Mesendoderm (in vitro differentiated cells): Measurements from ENCODE around the gene ARHGEF19.

Experiments
- DNase-seq: peaks from one replicate; pipeline ENCODE4 v3.0.0; 2013
- H2AK5ac ChIP-seq: 2 replicates; pipeline ENCODE4 v1.6.1; 2013; ENCODE audit warnings: low read length, inconsistent platforms
- H2BK120ac ChIP-seq: 2 replicates; pipeline ENCODE4 v1.6.1; 2013; ENCODE audit warnings: low read depth, mild to moderate bottlenecking, low read length, moderate library complexity, mixed read lengths
- H2BK15ac ChIP-seq: replicated peaks from 2 replicates; pipeline ENCODE4 v1.6.1; 2013; ENCODE audit warnings: low read depth, mild to moderate bottlenecking, moderate library complexity
- H2BK5ac ChIP-seq: 2 replicates; pipeline ENCODE4 v1.6.1; 2013; ENCODE audit warnings: low read length, inconsistent platforms
- H3K18ac ChIP-seq: 2 replicates; pipeline ENCODE4 v1.6.1; 2013; ENCODE audit warnings: mild to moderate bottlenecking, low read length, mixed read lengths
- H3K23ac ChIP-seq: one replicate; pipeline ENCODE4 v1.6.1; 2013; ENCODE audit warnings: low read length
- H3K27ac ChIP-seq: 2 replicates; pipeline ENCODE4 v1.5.1; 2013; ENCODE audit warnings: low read depth, mild to moderate bottlenecking, inconsistent platforms, low read length, moderate library complexity
- H3K27me3 ChIP-seq: 2 replicates; pipeline ENCODE4 v1.6.1; 2013; ENCODE audit warnings: low read length, control low read depth, mild to moderate bottlenecking, inconsistent platforms; ENCODE audit not compliant: insufficient read depth, poor library complexity
- H3K36me3 ChIP-seq: 2 replicates; pipeline ENCODE4 v1.6.1; 2013; ENCODE audit warnings: low read length, inconsistent platforms; ENCODE audit not compliant: control insufficient read depth, insufficient read depth
- H3K4ac ChIP-seq: one replicate; pipeline ENCODE4 v1.6.1; 2013; ENCODE audit warnings: low read depth, mild to moderate bottlenecking, low read length, moderate library complexity
- H3K4me1 ChIP-seq: 2 replicates; pipeline ENCODE4 v1.6.1; 2013; ENCODE audit warnings: low read depth, low read length, inconsistent platforms; ENCODE audit not compliant: control insufficient read depth
- H3K4me2 ChIP-seq: 2 replicates; pipeline ENCODE4 v1.6.1; 2013; ENCODE audit warnings: low read length
- H3K4me3 ChIP-seq: 2 replicates; pipeline ENCODE4 v1.5.1; 2013; ENCODE audit warnings: mild to moderate bottlenecking, low read length
- H3K56ac ChIP-seq: one replicate; pipeline ENCODE4 v1.6.1; 2013; ENCODE audit warnings: low read length
- H3K79me1 ChIP-seq: 2 replicates; pipeline ENCODE4 v1.6.1; 2013; ENCODE audit warnings: low read length, inconsistent platforms
- H3K79me2 ChIP-seq: 2 replicates; pipeline ENCODE4 v1.6.1; 2013; ENCODE audit warnings: mild to moderate bottlenecking, low read length; ENCODE audit not compliant: control insufficient read depth, insufficient read depth
- H3K9ac ChIP-seq: 2 replicates; pipeline ENCODE4 v1.6.1; 2013; ENCODE audit warnings: low read length, inconsistent platforms
- H4K5ac ChIP-seq: one replicate; pipeline ENCODE4 v1.6.1; 2013; ENCODE audit warnings: low read length
- H4K8ac ChIP-seq: one replicate; pipeline ENCODE4 v1.6.1; 2013; ENCODE audit warnings: low read depth, mild to moderate bottlenecking, control low read depth, low read length, moderate library complexity
- WGBS: extraction: QIAGEN DNeasy Blood & Tissue Kit; methylation state at CpG from one replicate; pipeline ENCODE4 v1.1.7; 2013; ENCODE audit warnings: low lambda C conversion rate, missing lambda C conversion rate; ENCODE audit not compliant: insufficient coverage; ENCODE audit errors: extremely low coverage; 5-methylcytosine and 5-hydroxymethylcytosine counted together

The ARHGEF19 gene

DNA sequence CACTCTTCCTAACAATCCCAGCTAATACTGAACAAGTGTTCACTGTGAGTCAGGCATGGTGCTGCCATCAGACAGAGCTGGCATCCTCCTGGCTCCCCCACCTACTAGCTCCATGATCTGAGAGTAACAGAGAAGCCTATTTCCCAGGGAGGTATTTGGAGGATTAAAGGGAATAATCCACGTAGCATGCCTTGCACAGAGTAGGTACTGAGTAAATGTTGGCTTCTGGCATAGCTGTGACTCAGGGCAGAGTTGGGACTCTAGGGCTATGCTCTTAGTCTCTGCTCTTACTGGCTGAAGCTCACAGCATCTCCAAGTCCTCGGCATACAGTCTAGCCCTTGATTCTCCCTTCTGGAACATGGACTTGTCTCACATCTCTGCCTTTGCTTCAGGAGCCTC, 8.2 kb downstream of the ARHGEF19 start:
- no peak overlapping the region for H2BK120ac ChIP-seq
- no peaks in the 10 kb centered on the region for H3K27me3 ChIP-seq
- peaks cover 2% of the 10 kb centered on the region for H3K79me1 ChIP-seq
- H3K23ac ChIP-seq: no peak overlapping the region
- no peak for DNase-seq
- no peak overlapping the region for H2BK15ac ChIP-seq
- no peak overlapping the region for H4K8ac ChIP-seq
- no peak overlapping the region for H3K9ac ChIP-seq
- no peak overlapping the region for H3K18ac ChIP-seq
- no peak overlapping the region for H3K27ac ChIP-seq
- H2AK5ac ChIP-seq: no peak overlapping the region
- H3K79me2 ChIP-seq: peaks cover under 1% of the 10 kb centered on the region
- H3K56ac ChIP-seq: no peak overlapping the region
- H2BK5ac ChIP-seq: no peak overlapping the region
- peaks cover 10% of the 10 kb centered on the region for H3K36me3 ChIP-seq
- WGBS: no CpG with 5 or more reads among the region's 2 CpGs
- no peak overlapping the region for H4K5ac ChIP-seq
- H3K4me2 ChIP-seq: no peak overlapping the region
- H3K4me3 ChIP-seq: no peak overlapping the region
- H3K4me1 ChIP-seq: no peaks in the 10 kb centered on the region
- H3K4ac ChIP-seq: no peak overlapping the region

DNA sequence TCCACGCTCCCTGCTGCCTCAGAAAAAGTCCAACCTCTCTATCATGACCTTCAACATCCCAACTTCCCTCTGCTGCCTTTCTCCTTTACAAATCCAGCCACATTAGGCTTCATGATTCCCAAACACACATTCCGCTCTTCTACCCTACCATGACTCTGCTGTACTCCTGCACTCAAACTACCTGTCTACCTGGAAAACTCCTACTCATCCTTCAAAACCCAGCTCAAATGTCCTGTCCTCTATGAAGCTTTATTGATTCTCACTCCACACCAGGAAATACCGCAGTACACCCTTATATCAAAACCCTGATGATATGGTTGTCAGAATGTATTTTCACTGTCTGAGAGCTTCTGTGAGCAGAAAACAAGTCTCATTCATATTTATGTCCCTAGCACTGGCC, 8.9 kb downstream of the ARHGEF19 start:
- H2AK5ac ChIP-seq: no peak overlapping the region
- peaks cover 2% of the 10 kb centered on the region for H3K79me1 ChIP-seq
- peaks cover 12% of the 10 kb centered on the region for H3K36me3 ChIP-seq
- no peak overlapping the region for H3K18ac ChIP-seq
- no peak overlapping the region for H3K4me2 ChIP-seq
- H3K56ac ChIP-seq: no peak overlapping the region
- no peak overlapping the region for H3K9ac ChIP-seq
- no peak overlapping the region for H3K4ac ChIP-seq
- H3K79me2 ChIP-seq: no peaks in the 10 kb centered on the region
- no peak overlapping the region for H4K5ac ChIP-seq
- H3K27me3 ChIP-seq: no peaks in the 10 kb centered on the region
- no peaks in the 10 kb centered on the region for H3K4me1 ChIP-seq
- no peak overlapping the region for H3K23ac ChIP-seq
- no peak overlapping the region for H2BK15ac ChIP-seq
- no peak for DNase-seq
- no peak overlapping the region for H3K4me3 ChIP-seq
- H4K8ac ChIP-seq: no peak overlapping the region
- H2BK5ac ChIP-seq: no peak overlapping the region
- H3K27ac ChIP-seq: no peak overlapping the region
- no CpG with 5 or more reads among the region's 3 CpGs for WGBS
- H2BK120ac ChIP-seq: no peak overlapping the region

DNA sequence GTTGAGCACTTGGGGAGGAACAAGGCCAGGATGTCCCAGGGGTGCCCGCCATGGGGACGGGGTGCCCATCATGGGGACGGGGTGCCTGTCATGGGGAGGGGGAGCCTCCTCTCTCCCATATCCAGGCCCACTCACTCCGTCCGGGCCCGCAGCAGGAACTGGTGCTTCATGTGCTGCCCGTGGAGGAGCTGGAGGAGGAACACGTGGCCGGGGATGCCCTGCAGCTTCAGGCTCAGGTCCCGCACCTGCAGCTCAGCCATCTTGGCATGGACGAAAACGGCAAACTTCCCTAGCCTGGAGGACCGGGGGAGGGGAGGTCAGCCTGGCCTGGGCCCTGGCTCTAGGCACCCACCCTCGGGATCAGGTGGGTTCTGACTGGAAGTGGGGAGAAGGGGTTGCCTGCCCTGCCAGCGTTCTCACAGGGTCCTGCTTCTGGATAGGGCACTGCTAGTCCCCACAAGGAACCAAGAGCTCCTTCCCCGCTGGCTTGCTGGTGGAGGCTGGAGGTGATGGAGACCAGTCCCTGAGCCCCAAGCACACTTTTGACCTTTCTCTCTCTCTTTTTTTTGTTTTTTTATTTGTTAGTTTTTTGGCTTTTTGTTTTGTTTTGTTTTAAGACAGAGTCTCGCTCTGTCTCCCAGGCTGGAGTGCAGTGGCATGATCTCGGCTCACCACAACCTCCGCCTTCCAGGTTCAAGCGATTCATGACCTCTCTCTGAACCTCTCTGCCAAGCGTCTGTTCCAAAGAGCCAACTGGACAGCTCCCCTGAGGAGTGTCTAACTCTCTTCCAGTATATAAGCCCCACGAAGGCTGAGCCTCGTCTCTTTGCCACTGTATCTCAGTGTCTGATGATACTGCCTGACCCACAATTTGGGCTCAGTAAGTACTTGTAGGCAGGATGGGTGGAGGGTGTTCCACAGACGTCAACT, 9.9 kb downstream of the ARHGEF19 start:
- H4K8ac ChIP-seq: no peak overlapping the region
- no CpG with 5 or more reads among the region's 24 CpGs for WGBS

DNA sequence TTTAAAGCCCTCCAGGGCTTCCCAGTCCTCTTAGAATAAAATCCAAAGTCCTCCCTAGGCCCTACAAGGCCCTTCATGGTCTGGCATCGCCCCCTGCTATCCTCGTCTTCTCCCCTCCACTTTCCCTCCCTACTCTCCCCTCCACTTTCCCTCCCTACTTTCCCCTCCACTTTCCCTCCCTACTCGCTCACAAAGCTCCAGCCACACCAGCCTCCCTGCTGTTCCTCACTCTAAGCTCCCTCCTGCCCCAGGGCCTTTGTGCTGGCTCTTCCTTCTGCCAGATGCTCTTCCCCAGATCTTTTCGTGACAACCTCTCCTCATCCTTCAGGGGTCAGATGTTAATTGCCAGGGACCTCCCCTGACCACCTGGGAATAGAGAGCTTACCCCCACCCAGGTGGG, 12.8 kb downstream of the ARHGEF19 start:
- H4K8ac ChIP-seq: no peak overlapping the region
- no peak overlapping the region for H3K27ac ChIP-seq
- H3K9ac ChIP-seq: no peak overlapping the region
- H2BK5ac ChIP-seq: no peak overlapping the region
- H2AK5ac ChIP-seq: no peak overlapping the region
- H3K4me2 ChIP-seq: no peak overlapping the region
- H2BK15ac ChIP-seq: no peak overlapping the region
- no peak overlapping the region for H3K18ac ChIP-seq
- no peak overlapping the region for H3K4me3 ChIP-seq
- no CpG with 5 or more reads among the region's 4 CpGs for WGBS
- no peak for DNase-seq
- no peak overlapping the region for H3K23ac ChIP-seq
- no peaks in the 10 kb centered on the region for H3K4me1 ChIP-seq
- no peak overlapping the region for H2BK120ac ChIP-seq
- H3K79me1 ChIP-seq: no peaks in the 10 kb centered on the region
- H3K79me2 ChIP-seq: no peaks in the 10 kb centered on the region
- peaks cover 12% of the 10 kb centered on the region for H3K36me3 ChIP-seq
- no peak overlapping the region for H4K5ac ChIP-seq
- no peak overlapping the region for H3K56ac ChIP-seq
- no peak overlapping the region for H3K4ac ChIP-seq
- no peaks in the 10 kb centered on the region for H3K27me3 ChIP-seq

More for the DNA sequence above, 9.9 kb downstream of the ARHGEF19 start:
- H2BK120ac ChIP-seq: no peak overlapping the region
- H3K27ac ChIP-seq: no peak overlapping the region
- no peak overlapping the region for H2AK5ac ChIP-seq
- no peaks in the 10 kb centered on the region for H3K79me2 ChIP-seq
- no peak overlapping the region for H3K23ac ChIP-seq
- no peak overlapping the region for H3K56ac ChIP-seq
- no peak overlapping the region for H3K4me3 ChIP-seq
- H3K4me1 ChIP-seq: no peaks in the 10 kb centered on the region
- no peak for DNase-seq
- H3K4ac ChIP-seq: no peak overlapping the region
- H3K79me1 ChIP-seq: peaks cover 2% of the 10 kb centered on the region
- no peak overlapping the region for H2BK15ac ChIP-seq
- H3K9ac ChIP-seq: no peak overlapping the region
- no peak overlapping the region for H3K4me2 ChIP-seq
- no peak overlapping the region for H4K5ac ChIP-seq
- H2BK5ac ChIP-seq: no peak overlapping the region
- H3K36me3 ChIP-seq: peaks cover 12% of the 10 kb centered on the region
- H3K27me3 ChIP-seq: no peaks in the 10 kb centered on the region
- H3K18ac ChIP-seq: no peak overlapping the region

DNA sequence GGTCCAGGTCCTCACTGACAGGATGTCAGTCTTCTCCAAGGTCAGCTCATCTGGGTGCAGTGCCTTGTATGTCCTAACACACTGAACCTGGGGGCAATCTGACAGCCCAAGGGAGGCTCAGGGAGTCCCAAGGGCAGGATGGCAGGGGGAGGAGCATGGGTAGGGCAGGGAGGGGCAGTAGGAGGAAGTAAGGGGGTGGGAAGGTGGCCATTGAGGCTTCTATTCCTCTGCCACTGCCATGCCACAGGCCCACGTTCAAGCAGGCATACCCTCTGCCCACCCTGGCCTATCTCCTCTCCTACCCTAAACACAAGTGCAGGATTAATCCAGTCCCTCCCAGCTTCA, 13.3 kb downstream of the ARHGEF19 start:
- Histone ChIP-seq H3K4me3 (no peak overlapping the region), H3K27ac (no peak overlapping the region), H3K18ac (no peak overlapping the region), H3K4me2 (no peak overlapping the region), H3K56ac (no peak overlapping the region), H4K8ac (no peak overlapping the region), H3K4me1 (no peaks in the 10 kb centered on the region), H2AK5ac (no peak overlapping the region), H2BK120ac (no peak overlapping the region), H2BK5ac (no peak overlapping the region), H4K5ac (no peak overlapping the region), H3K36me3 (peaks cover 12% of the 10 kb centered on the region), H3K23ac (no peak overlapping the region), H3K4ac (no peak overlapping the region), H3K79me1 (no peaks in the 10 kb centered on the region), H3K79me2 (no peaks in the 10 kb centered on the region), H3K27me3 (no peaks in the 10 kb centered on the region), H3K9ac (no peak overlapping the region), H2BK15ac (no peak overlapping the region)
- DNase-seq: no peak
- no CpG with 5 or more reads among the region's 1 CpG for WGBS
